ENCODE results near the gene NME7. TPM values are rescaled to one million over a fixed set of nuclear protein-coding genes. Genes with fewer than 3 reads are reported as not detected.
A peak's percentile ranks its signal among the peaks of the same experiment; 100 is the strongest.

The NME7 gene
- total RNA-seq, 1 donor from 2014 or later = 60.6 TPM

DNA sequence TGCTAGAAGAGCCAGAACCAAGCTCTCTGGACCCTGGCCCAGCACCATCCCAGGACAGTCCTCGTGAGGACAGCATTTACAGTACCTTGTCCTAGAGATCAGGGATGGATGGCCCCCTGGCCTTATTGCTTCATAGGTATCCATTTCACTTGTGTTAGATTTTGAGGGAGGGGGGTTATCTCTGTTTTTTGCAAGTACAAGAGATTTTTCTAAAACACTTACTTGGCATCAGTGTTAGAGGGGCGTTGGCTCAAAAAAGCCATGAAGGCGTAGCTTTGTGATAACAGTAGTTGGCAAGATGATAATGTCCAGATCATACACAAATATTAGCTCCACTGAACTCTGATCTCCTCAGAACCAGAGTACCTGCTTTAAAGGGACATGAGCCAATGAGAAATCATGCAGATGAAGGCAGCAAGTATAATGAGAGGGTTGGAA, 266.9 kb downstream of the NME7 start:
- H3K27ac Mint-ChIP-seq = no peak overlapping the region
- Histone ChIP-seq H3K4me2 (no peak overlapping the region), H3K27me3 (no peaks in the 10 kb centered on the region), H4K20me1 (ENCODE audit: low read depth) (no peaks in the 10 kb centered on the region), H3K9me3 (ENCODE audit: low read depth) (no peaks in the 10 kb centered on the region), H3K27ac (no peak overlapping the region), H3K4me1 (peaks cover 28% of the 10 kb centered on the region), H3K4me3 (no peak overlapping the region), H3K36me3 (no peaks in the 10 kb centered on the region), H3K9ac (no peak overlapping the region), H2AFZ (replicated peaks) (peak overlapping the region; percentile 70), H3F3A (ENCODE audit: low read depth) (peaks cover 19% of the 10 kb centered on the region), H3K79me2 (ENCODE audit: low read depth) (no peaks in the 10 kb centered on the region)
- no peak for DNase-seq (ENCODE audit: low spot score)
- peaks cover 11% of the 10 kb centered on the region for H3K27me3 Mint-ChIP-seq (ENCODE audit: insufficient read depth, low read depth)
- H3K4me3 Mint-ChIP-seq = no peak overlapping the region
- no peaks in the 10 kb centered on the region for H3K9me3 Mint-ChIP-seq
- TF ChIP-seq EZH2phosphoT487 (IDR thresholded peaks at IDR 0.05) = no peak
- TF ChIP-seq, protein P1, sequence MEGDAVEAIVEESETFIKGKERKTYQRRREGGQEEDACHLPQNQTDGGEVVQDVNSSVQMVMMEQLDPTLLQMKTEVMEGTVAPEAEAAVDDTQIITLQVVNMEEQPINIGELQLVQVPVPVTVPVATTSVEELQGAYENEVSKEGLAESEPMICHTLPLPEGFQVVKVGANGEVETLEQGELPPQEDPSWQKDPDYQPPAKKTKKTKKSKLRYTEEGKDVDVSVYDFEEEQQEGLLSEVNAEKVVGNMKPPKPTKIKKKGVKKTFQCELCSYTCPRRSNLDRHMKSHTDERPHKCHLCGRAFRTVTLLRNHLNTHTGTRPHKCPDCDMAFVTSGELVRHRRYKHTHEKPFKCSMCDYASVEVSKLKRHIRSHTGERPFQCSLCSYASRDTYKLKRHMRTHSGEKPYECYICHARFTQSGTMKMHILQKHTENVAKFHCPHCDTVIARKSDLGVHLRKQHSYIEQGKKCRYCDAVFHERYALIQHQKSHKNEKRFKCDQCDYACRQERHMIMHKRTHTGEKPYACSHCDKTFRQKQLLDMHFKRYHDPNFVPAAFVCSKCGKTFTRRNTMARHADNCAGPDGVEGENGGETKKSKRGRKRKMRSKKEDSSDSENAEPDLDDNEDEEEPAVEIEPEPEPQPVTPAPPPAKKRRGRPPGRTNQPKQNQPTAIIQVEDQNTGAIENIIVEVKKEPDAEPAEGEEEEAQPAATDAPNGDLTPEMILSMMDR (IDR thresholded peaks at IDR 0.05) = no peak
- no peak for TF ChIP-seq EZH2 (IDR thresholded peaks at IDR 0.05)
- H3K36me3 Mint-ChIP-seq = no peaks in the 10 kb centered on the region
- peaks cover 5% of the 10 kb centered on the region for H3K4me1 Mint-ChIP-seq

DNA sequence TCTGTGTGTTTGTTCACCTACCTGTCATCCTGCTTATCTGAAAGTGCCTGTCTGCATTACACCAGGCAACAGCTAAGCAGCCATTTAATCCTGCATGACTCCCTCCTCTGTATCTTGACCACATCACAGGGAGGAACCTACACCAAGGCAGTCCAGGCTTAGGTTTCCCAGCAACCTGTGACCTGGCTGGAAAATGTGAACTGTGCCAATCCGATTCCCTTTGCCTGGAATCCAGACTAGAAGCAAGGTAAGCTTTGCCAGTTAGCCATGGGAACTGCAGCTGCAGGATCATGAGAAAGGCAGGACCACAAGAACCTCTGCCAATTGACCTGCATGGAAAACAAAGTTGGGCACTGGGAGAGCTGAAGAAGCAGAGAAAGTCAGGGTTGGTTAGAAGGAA, 267.4 kb downstream of the NME7 start:
- no peak overlapping the region for H3K27ac ChIP-seq
- no peaks in the 10 kb centered on the region for H3K36me3 Mint-ChIP-seq

DNA sequence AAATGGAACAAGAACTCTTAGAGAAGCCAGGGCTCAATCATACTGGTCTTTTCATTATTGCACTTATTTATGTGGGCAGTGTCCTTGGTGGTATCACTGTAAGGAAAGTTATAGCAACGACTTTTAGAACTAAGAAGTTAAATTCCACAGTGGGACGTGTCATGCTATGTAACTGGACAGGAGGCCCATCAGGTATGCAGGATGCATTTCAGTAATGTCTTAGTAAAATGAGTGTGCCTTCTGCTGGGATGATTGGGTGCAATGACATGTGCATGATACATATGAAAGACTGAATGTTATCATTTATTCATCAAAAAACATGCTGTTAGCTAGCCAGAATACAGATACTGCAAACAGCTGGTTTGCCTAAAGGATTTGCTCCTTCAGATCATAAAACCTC, 268.0 kb downstream of the NME7 start:
- Histone ChIP-seq H3K9me3 (ENCODE audit: low read depth) (no peaks in the 10 kb centered on the region), H3K4me3 (no peak overlapping the region), H4K20me1 (ENCODE audit: low read depth) (no peaks in the 10 kb centered on the region), H3K4me2 (no peak overlapping the region), H3K79me2 (ENCODE audit: low read depth) (no peaks in the 10 kb centered on the region), H3K27me3 (no peaks in the 10 kb centered on the region), H2AFZ (replicated peaks) (no peak overlapping the region), H3K27ac (no peak overlapping the region), H3F3A (ENCODE audit: low read depth) (peaks cover 19% of the 10 kb centered on the region), H3K9ac (no peak overlapping the region), H3K36me3 (no peaks in the 10 kb centered on the region), H3K4me1 (peaks cover 28% of the 10 kb centered on the region)
- Mint-ChIP-seq H3K4me1 (no peaks in the 10 kb centered on the region), H3K36me3 (no peaks in the 10 kb centered on the region), H3K27me3 (ENCODE audit: insufficient read depth, low read depth) (peaks cover 6% of the 10 kb centered on the region), H3K4me3 (no peak overlapping the region), H3K9me3 (no peaks in the 10 kb centered on the region), H3K27ac (no peak overlapping the region)
- DNase-seq (ENCODE audit: low spot score) = no peak
- TF ChIP-seq, protein P1 (IDR thresholded peaks at IDR 0.05) = no peak
- TF ChIP-seq EZH2 (IDR thresholded peaks at IDR 0.05) (no peak), EZH2phosphoT487 (IDR thresholded peaks at IDR 0.05) (no peak)

More for the DNA sequence above, 267.4 kb downstream of the NME7 start:
- peak overlapping the region; percentile 70 for H2AFZ ChIP-seq (replicated peaks)
- H3K9ac ChIP-seq = no peak overlapping the region
- H3K4me3 ChIP-seq = no peak overlapping the region
- no peaks in the 10 kb centered on the region for H4K20me1 ChIP-seq (ENCODE audit: low read depth)
- H3K4me1 ChIP-seq = peaks cover 28% of the 10 kb centered on the region
- TF ChIP-seq EZH2 (IDR thresholded peaks at IDR 0.05) = no peak
- TF ChIP-seq, protein P1 (IDR thresholded peaks at IDR 0.05) = no peak
- no peak for TF ChIP-seq EZH2phosphoT487 (IDR thresholded peaks at IDR 0.05)
- Mint-ChIP-seq H3K4me3 (no peak overlapping the region), H3K9me3 (no peaks in the 10 kb centered on the region), H3K4me1 (peaks cover 4% of the 10 kb centered on the region), H3K27me3 (ENCODE audit: insufficient read depth, low read depth) (peaks cover 11% of the 10 kb centered on the region), H3K27ac (no peak overlapping the region)
- H3F3A ChIP-seq (ENCODE audit: low read depth) = peaks cover 19% of the 10 kb centered on the region
- no peaks in the 10 kb centered on the region for H3K79me2 ChIP-seq (ENCODE audit: low read depth)
- H3K4me2 ChIP-seq = no peak overlapping the region
- DNase-seq (ENCODE audit: low spot score) = no peak
- no peaks in the 10 kb centered on the region for H3K36me3 ChIP-seq
- no peaks in the 10 kb centered on the region for H3K9me3 ChIP-seq (ENCODE audit: low read depth)
- no peaks in the 10 kb centered on the region for H3K27me3 ChIP-seq
